Cardiac ventricle fibroblast (primary cell): ENCODE measurements around the gene SLC43A2. TPM values are rescaled to one million over a fixed set of nuclear protein-coding genes. Genes with fewer than 3 reads are reported as not detected.

Experiments used
- total RNA-seq: library from RNA; depleted of rRNA; stranded (reverse); fragments of >200 nt; gene quantifications from 2 replicates; pipeline ENCODE4 v1.2.3, GENCODE V29; 2015

The SLC43A2 gene
- 8.5 and 13.5 TPM in 2 replicates for total RNA-seq

GRCh38 chr17:1627982-1628855, at the start of gene SLC43A2:
Gene SLC43A2 (minus strand): TSS chr17:1628834. CDS start chr17:1627874, 960 bp downstream.

GRCh38 chr17:1649844-1650501, 21.3 kb upstream of the SLC43A2 start, which contains the start of gene RILP:
Gene RILP (minus strand): TSS chr17:1649866. CDS start chr17:1649804, 62 bp downstream.

GRCh38 chr17:1645207-1646171, 16.9 kb upstream of the SLC43A2 start, which contains the start of gene SCARF1:
Gene SCARF1 (minus strand): TSS chr17:1645732. CDS start chr17:1645697, 35 bp downstream.

Other genes starting within 250 kb of the SLC43A2 start
- gene YWHAE, start 228.6 kb downstream of the SLC43A2 start, total RNA-seq: 421 and 599 TPM in 2 replicates
- gene CRK, start 172.6 kb downstream of the SLC43A2 start, total RNA-seq: 55.0 and 56.6 TPM in 2 replicates
- gene MYO1C, start 136.1 kb downstream of the SLC43A2 start, total RNA-seq: 84.9 and 88.5 TPM in 2 replicates
- 27.1 and 36.2 TPM in 2 replicates for gene INPP5K, start 112.2 kb downstream of the SLC43A2 start, total RNA-seq
- 20.6 and 21.9 TPM in 2 replicates for gene PITPNA, start 66.0 kb downstream of the SLC43A2 start, total RNA-seq
- gene SCARF1, start 16.9 kb upstream of the SLC43A2 start, total RNA-seq: 4.2 and 7.6 TPM in 2 replicates
- gene RILP, start 21.0 kb upstream of the SLC43A2 start, total RNA-seq: 14.4 and 21.2 TPM in 2 replicates
- gene PRPF8, start 56.0 kb upstream of the SLC43A2 start, total RNA-seq: 99.4 and 109 TPM in 2 replicates
- 2.3 and 3.6 TPM in 2 replicates for gene TLCD2, start 81.5 kb upstream of the SLC43A2 start, total RNA-seq
- 36.5 and 36.7 TPM in 2 replicates for gene WDR81, start 95.9 kb upstream of the SLC43A2 start, total RNA-seq
- 0.69 and 1.8 TPM in 2 replicates for gene SERPINF2, start 114.0 kb upstream of the SLC43A2 start, total RNA-seq
- gene SERPINF1, start 133.2 kb upstream of the SLC43A2 start, total RNA-seq: 2,338 and 2,916 TPM in 2 replicates
- 5.6 and 6.1 TPM in 2 replicates for gene SMYD4, start 201.1 kb upstream of the SLC43A2 start, total RNA-seq
- 26.0 and 26.8 TPM in 2 replicates for gene RPA1, start 201.2 kb upstream of the SLC43A2 start, total RNA-seq